GM23338 (cell line): ENCODE results near the gene DCAF5. TPM values are rescaled to one million over a fixed set of nuclear protein-coding genes. Genes with fewer than 3 reads are reported as not detected.

Source experiments
- ATAC-seq: fragments of 200-7000 bp; cut with Tn5 transposase; 3 replicates; pipeline ENCODE4 v1.9.1; 2020
- DNase-seq: peaks from one replicate; pipeline ENCODE4 v3.0.0-alpha.2; 2015; ENCODE audit warnings: low spot score
- H2AFZ ChIP-seq: fragments of 200-600 bp; sonication (generic); 2 replicates; pipeline ENCODE4 v1.8.0; 2016; ENCODE audit warnings: antibody characterized with exemption, mild to moderate bottlenecking, moderate library complexity
- H3F3A ChIP-seq: fragments of 200-600 bp; sonication (generic); replicated peaks from 2 replicates; pipeline ENCODE4 v1.8.0; 2017; ENCODE audit warnings: antibody characterized with exemption, mixed run types, low read depth
- H3K27ac ChIP-seq: fragments of 200-600 bp; sonication (generic); 2 replicates; pipeline ENCODE4 v1.6.1; 2016; ENCODE audit warnings: low read depth
- H3K27me3 ChIP-seq: fragments of 200-600 bp; sonication (generic); 2 replicates; pipeline ENCODE4 v1.8.0; 2016; ENCODE audit warnings: mild to moderate bottlenecking, mixed run types, moderate library complexity; ENCODE audit not compliant: insufficient read depth
- H3K36me3 ChIP-seq: fragments of 200-600 bp; sonication (generic); 2 replicates; pipeline ENCODE4 v1.8.0; 2016; ENCODE audit warnings: mild to moderate bottlenecking; ENCODE audit not compliant: insufficient read depth
- H3K4me1 ChIP-seq: fragments of 200-600 bp; sonication (generic); 2 replicates; pipeline ENCODE4 v1.8.0; 2016; ENCODE audit warnings: mild to moderate bottlenecking, moderate library complexity; ENCODE audit not compliant: insufficient read depth
- H3K4me2 ChIP-seq: fragments of 200-600 bp; sonication (generic); 2 replicates; pipeline ENCODE4 v1.7.1; 2017; ENCODE audit warnings: mixed run types
- H3K4me3 ChIP-seq: fragments of 200-600 bp; sonication (generic); 2 replicates; pipeline ENCODE4 v1.6.1; 2016; ENCODE audit warnings: mixed run types
- H3K79me2 ChIP-seq: fragments of 200-600 bp; sonication (generic); replicated peaks from 2 replicates; pipeline ENCODE4 v1.8.0; 2017; ENCODE audit warnings: mild to moderate bottlenecking; ENCODE audit not compliant: insufficient read depth
- H3K9me2 ChIP-seq: fragments of 200-600 bp; sonication (generic); 2 replicates; pipeline ENCODE4 v1.8.0; 2017; ENCODE audit not compliant: insufficient read depth
- H4K20me1 ChIP-seq: fragments of 200-600 bp; sonication (generic); replicated peaks from 2 replicates; pipeline ENCODE4 v1.8.0; 2017; ENCODE audit warnings: mild to moderate bottlenecking; ENCODE audit not compliant: insufficient read depth
- H3K27ac Mint-ChIP-seq: 2 replicates; pipeline ENCODE4 v1.8.0; 2020; ENCODE audit warnings: inconsistent platforms, mild to moderate bottlenecking, moderate library complexity, mixed read lengths
- H3K27me3 Mint-ChIP-seq: 3 replicates; pipeline ENCODE4 v1.8.0; 2022; ENCODE audit warnings: low read depth, mild to moderate bottlenecking, moderate library complexity, mixed read lengths, inconsistent platforms; ENCODE audit not compliant: insufficient read depth, poor library complexity
- H3K36me3 Mint-ChIP-seq: 3 replicates; pipeline ENCODE4 v1.8.0; 2021; ENCODE audit warnings: low read depth, mild to moderate bottlenecking, inconsistent platforms, moderate library complexity, mixed read lengths
- H3K4me1 Mint-ChIP-seq: 3 replicates; pipeline ENCODE4 v1.8.0; 2020; ENCODE audit warnings: mild to moderate bottlenecking, inconsistent platforms, mixed read lengths
- H3K4me3 Mint-ChIP-seq: 3 replicates; pipeline ENCODE4 v1.8.0; 2021; ENCODE audit warnings: moderate library complexity, mild to moderate bottlenecking, inconsistent platforms, mixed read lengths
- H3K9me3 Mint-ChIP-seq: 3 replicates; pipeline ENCODE4 v1.8.0; 2020; ENCODE audit warnings: moderate library complexity, mild to moderate bottlenecking, inconsistent platforms, mixed read lengths
- CREB1 ChIP-seq: fragments of 250-450 bp; sonication (Bioruptor Pico); IDR thresholded peaks from 2 replicates; pipeline ENCODE4 v1.5.0; 2020; ENCODE audit warnings: low read depth, mild to moderate bottlenecking, moderate library complexity
- ETS1 ChIP-seq: IDR thresholded peaks from 2 replicates; pipeline ENCODE4 v1.6.1; 2016; ENCODE audit warnings: antibody characterized with exemption
- EZH2 ChIP-seq: fragments of 200-600 bp; sonication (generic); IDR thresholded peaks from one replicate; pipeline ENCODE4 v1.8.0; 2017; ENCODE audit warnings: antibody characterized with exemption, mild to moderate bottlenecking, low read depth; ENCODE audit not compliant: unreplicated experiment
- JUNB ChIP-seq: IDR thresholded peaks from one replicate; pipeline ENCODE4 v1.6.1; 2016; ENCODE audit warnings: antibody characterized with exemption; ENCODE audit not compliant: unreplicated experiment
- POLR2AphosphoS5 ChIP-seq: IDR thresholded peaks from 2 replicates; pipeline ENCODE4 v1.6.1; 2016; ENCODE audit warnings: antibody characterized with exemption, low read depth
- STAT1 ChIP-seq: IDR thresholded peaks from one replicate; pipeline ENCODE4 v1.6.1; 2016; ENCODE audit warnings: antibody characterized with exemption; ENCODE audit not compliant: unreplicated experiment
- ZNF331 ChIP-seq: fragments of 250-450 bp; sonication (Bioruptor Pico); IDR thresholded peaks from 2 replicates; pipeline ENCODE4 v1.5.0; 2020; ENCODE audit warnings: low read depth, mild to moderate bottlenecking, moderate library complexity
- ZNF462 ChIP-seq: fragments of 250-450 bp; sonication (Bioruptor Pico); IDR thresholded peaks from 2 replicates; pipeline ENCODE4 v1.5.0; 2020; ENCODE audit warnings: mild to moderate bottlenecking, moderate library complexity
- polyA plus RNA-seq: library from polyadenylated mRNA; unstranded; fragments of >200 nt; fragmentation: Nextera tagmentation; extraction: Ambion mirVana; gene quantifications from 2 replicates; pipeline ENCODE4 v1.2.1, GENCODE V29; 2016
- total RNA-seq: library from RNA; depleted of rRNA; stranded (reverse); fragments of >200 nt; shearing (Covaris generic); gene quantifications from 2 replicates; pipeline ENCODE4 v1.2.3, GENCODE V29; 2014

DCAF5 gene
- total and polyA plus RNA-seq, 2 experiments from 2014 or later, result 14.0 to 15.2 TPM

- ATAC-seq, result no peak
Observed at GRCh38 chr14:69087061-69087461, 65.9 kb downstream of the DCAF5 start.

More at GRCh38 chr14:69087061-69087461, 65.9 kb downstream of the DCAF5 start:
- Histone ChIP-seq H3K27me3 (no peaks in the 10 kb centered on the region), H3K4me1 (no peaks in the 10 kb centered on the region), H3K4me2 (no peak overlapping the region), H3K4me3 (no peak overlapping the region), H3K9me2 (no peaks in the 10 kb centered on the region), H2AFZ (no peak overlapping the region), H3K27ac (no peak overlapping the region), H3F3A (no peaks in the 10 kb centered on the region), H3K79me2 (no peaks in the 10 kb centered on the region), H3K36me3 (no peaks in the 10 kb centered on the region), H4K20me1 (no peaks in the 10 kb centered on the region)
- H3K36me3 Mint-ChIP-seq, result no peaks in the 10 kb centered on the region
- no peaks in the 10 kb centered on the region for H3K9me3 Mint-ChIP-seq
- no peaks in the 10 kb centered on the region for H3K27me3 Mint-ChIP-seq
- H3K4me1 Mint-ChIP-seq, result no peaks in the 10 kb centered on the region
- DNase-seq, result no peak
- H3K4me3 Mint-ChIP-seq, result no peak overlapping the region
- H3K27ac Mint-ChIP-seq, result no peak overlapping the region
- TF ChIP-seq JUNB (no peak), EZH2 (no peak), ZNF462 (CRISPR knock-in tag) (no peak), ETS1 (no peak), ZNF331 (CRISPR knock-in tag) (no peak), CREB1 (no peak), STAT1 (no peak), POLR2AphosphoS5 (no peak)
